Measurements from ENCODE around the gene ACACB.

DNA sequence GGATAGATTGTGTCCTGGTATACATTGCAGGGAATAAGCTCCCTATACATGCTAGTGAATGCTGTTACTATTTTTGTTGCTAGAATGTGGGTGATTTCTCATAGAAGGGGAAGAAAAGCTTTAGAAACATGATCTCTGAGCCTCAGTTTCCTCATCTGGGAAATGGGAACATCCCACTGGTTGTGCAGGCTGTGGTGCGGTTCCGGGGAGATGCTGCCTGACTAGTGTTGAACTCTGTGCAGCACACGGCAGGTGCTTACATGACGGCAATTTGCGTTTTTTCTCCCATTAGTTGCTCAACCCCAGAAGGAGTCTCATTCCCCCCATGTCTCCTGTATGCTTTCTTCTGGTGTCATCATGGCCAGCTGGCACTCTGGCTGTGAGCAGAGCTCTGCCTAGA is 159.8 kb downstream of the ACACB start:
- TF ChIP-seq CTCF (IDR thresholded peaks at IDR 0.05) (no peak), POLR2A (IDR thresholded peaks at IDR 0.05) (no peak)

Data from Peyer's patch (tissue), 4 donors.